HG02852 (cell line): ENCODE data around the gene GALNTL6.

ENCODE experiments used
- ATAC-seq: cut with Tn5 transposase; IDR thresholded peaks from one replicate; pipeline ENCODE4 v1.9.1; 2021; ENCODE audit warnings: mild to moderate bottlenecking, moderate library complexity; ENCODE audit not compliant: unreplicated experiment

GALNTL6 gene

DNA sequence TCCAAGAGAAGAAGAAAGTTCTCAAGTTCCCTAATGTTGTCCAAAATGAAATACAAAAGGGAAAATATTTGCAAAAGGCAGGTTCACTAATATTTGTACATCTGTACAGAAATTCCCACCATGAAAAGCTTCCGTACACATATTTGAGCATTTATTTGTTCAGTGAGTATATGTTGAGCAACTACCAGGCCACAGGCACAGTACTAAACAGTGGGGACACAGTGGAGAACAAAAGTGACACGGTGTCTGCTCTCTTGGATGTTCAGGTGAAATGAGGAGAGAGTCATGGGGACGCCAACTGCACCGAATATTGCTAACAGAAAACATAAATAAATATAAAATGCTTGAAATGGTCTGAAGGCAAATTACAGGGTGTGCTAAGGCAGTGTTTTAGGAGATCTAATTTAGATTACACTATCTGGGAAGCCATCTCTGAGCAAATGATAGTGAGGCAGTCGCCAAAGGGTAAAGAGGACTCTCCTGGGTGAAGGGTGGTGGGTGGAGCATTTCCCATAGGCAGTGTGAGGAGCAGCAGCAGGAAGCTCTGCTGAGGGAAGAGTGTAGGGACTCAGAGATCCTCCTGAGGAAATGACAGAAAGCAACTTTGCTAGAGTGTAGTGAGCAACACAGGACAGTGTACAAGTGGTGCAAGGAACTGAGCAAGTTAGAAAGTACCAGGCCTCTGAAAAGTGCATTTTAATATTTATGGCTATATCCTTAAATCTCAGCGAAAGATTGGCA lies 375.2 kb downstream of the GALNTL6 start:
- no peak for ATAC-seq

DNA sequence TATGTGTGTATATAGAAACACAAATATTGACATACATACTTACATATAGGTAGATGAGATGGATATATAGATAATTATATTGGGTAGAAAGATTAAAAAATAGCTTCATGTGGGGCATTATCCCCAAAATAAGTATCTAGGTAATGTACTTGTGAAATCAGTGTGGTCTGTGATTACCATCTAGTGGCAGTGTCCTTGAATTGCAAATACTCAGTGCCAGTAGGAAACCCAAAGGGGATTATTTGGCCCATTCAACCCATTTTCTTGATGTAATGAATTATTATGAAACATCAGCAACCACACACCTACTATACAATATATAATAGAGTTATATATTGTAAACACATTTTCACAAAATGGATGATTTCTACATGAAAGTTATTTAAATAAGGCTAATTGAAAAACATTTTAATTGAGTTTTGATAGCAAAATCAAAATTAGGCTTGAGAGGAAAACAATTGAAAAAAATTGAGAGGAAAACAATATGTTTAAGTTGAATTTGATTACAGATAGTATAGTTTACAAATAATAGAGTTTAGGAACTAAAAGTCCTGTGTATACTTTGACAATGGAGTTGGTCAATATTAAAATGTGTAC lies 389.4 kb downstream of the GALNTL6 start:
- ATAC-seq = no peak

GRCh38 chr4:172207258-172207657 lies 394.1 kb downstream of the GALNTL6 start:
- no peak for ATAC-seq

GRCh38 chr4:172207886-172208285 lies 394.7 kb downstream of the GALNTL6 start:
- no peak for ATAC-seq

- ATAC-seq = no peak
Observed at GRCh38 chr4:172220679-172221078, 407.5 kb downstream of the GALNTL6 start.

GRCh38 chr4:172225457-172225856 lies 412.3 kb downstream of the GALNTL6 start:
- no peak for ATAC-seq

DNA sequence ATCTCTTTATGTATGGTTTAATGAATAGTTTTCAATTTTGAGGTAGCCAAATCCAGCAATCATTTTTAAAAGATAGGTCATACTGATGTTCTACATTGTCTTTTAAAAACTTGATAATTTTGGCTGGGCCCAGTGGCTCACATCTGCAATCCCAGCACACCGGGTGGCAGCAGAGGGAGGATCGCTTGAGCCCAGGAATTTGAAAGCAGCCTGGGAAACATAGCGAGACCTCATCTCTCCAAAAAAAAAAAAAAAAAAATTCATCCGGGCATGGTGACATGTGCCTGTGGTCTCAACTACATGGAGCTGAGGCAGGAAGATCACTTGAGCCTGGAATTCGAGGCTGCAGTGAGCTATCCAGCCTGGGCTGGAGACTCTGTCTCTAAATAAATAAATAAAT lies 419.8 kb downstream of the GALNTL6 start:
- ATAC-seq = no peak

DNA sequence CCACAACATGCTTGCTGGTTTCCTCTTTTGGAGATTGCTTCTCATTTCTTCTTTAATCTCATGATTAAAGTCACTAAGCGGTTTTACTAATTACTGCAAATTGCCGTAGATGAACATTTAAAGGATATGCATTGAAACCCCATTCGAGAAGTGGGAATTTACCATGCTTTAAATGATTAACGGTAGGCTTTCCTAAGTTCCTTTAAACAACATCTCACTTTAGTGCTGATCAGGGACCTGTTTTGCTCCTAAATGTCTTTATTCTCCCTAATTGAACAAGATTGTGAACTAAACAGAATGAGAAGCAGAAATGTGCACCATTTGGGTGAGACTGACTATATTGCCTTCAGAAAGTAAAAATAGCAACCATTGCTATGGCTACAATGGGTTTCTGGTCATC lies 430.3 kb downstream of the GALNTL6 start:
- ATAC-seq = no peak

- ATAC-seq = no peak
Observed at GRCh38 chr4:172245516-172245915, 432.3 kb downstream of the GALNTL6 start.

GRCh38 chr4:172253409-172253808 lies 440.2 kb downstream of the GALNTL6 start:
- no peak for ATAC-seq

DNA sequence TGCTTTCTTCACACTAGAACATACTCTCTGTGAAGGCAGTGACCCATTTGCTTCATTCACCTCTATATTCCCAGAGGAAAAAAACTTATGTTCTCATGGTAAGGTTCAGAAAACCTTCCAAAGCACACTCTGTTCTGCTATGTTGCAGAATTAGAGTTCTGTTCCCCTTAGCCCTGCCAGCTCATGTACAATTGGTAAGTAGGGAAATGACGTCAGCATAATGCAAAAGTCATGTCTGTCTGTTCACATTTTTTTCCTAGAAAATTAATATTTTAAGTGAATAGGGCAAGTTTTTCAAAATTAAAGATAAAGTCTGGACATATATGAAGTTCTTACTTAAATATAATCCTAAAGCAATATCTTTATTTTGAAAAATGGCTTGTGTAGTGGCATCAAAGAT lies 443.6 kb downstream of the GALNTL6 start:
- ATAC-seq = no peak

DNA sequence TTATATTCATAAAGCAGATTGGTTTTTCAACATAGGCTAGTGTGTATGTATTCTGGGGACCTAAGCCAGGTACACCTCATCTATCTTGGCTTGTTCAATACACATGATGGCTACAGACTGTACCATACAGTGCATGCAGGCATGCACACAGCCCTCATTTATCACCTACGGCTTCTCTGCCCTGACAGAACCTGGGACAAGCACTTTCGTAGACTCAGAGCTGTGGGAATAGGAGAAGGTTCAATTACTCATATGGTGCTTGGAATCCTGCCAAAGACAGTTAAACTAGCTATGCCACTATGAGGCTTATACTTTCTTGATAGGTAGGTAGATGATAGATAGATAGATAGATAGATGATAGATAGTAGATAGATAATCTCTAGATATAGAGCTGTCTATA lies 457.2 kb downstream of the GALNTL6 start:
- ATAC-seq = no peak

GRCh38 chr4:172287117-172287516 lies 473.9 kb downstream of the GALNTL6 start:
- ATAC-seq = no peak

- no peak for ATAC-seq
Observed at GRCh38 chr4:172305698-172306097, 492.5 kb downstream of the GALNTL6 start.

- ATAC-seq = no peak
Observed at GRCh38 chr4:172308078-172308477, 494.9 kb downstream of the GALNTL6 start.

- ATAC-seq = no peak
Observed at GRCh38 chr4:172311682-172312081, 498.5 kb downstream of the GALNTL6 start.

- ATAC-seq = no peak
Observed at GRCh38 chr4:172323288-172323687, 510.1 kb downstream of the GALNTL6 start.

- ATAC-seq = no peak
Observed at GRCh38 chr4:172344308-172344938, 531.2 kb downstream of the GALNTL6 start.

DNA sequence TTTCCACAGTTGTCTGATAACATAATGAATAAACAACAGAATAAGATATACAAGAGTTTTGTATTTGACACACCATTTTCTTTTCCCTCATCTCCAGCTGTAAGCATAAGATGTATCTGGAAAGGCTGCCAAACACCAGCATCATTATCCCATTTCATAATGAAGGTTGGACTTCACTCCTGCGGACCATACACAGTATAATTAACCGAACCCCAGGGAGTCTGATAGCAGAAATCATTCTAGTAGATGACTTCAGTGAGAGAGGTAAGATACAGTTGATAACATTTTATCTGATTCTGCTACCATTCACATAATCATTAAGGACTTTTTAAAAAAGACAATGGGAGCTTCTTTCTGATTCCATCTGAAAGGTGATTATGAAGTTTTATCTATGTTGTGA lies 535.2 kb downstream of the GALNTL6 start:
- no peak for ATAC-seq

- no peak for ATAC-seq
Observed at GRCh38 chr4:172352356-172352755, 539.2 kb downstream of the GALNTL6 start.

- no peak for ATAC-seq
Observed at GRCh38 chr4:172356016-172356415, 542.8 kb downstream of the GALNTL6 start.

- ATAC-seq = no peak
Observed at GRCh38 chr4:172357006-172357540, 543.9 kb downstream of the GALNTL6 start.
